ENCODE data around the gene ANK3.

ANK3 gene

DNA sequence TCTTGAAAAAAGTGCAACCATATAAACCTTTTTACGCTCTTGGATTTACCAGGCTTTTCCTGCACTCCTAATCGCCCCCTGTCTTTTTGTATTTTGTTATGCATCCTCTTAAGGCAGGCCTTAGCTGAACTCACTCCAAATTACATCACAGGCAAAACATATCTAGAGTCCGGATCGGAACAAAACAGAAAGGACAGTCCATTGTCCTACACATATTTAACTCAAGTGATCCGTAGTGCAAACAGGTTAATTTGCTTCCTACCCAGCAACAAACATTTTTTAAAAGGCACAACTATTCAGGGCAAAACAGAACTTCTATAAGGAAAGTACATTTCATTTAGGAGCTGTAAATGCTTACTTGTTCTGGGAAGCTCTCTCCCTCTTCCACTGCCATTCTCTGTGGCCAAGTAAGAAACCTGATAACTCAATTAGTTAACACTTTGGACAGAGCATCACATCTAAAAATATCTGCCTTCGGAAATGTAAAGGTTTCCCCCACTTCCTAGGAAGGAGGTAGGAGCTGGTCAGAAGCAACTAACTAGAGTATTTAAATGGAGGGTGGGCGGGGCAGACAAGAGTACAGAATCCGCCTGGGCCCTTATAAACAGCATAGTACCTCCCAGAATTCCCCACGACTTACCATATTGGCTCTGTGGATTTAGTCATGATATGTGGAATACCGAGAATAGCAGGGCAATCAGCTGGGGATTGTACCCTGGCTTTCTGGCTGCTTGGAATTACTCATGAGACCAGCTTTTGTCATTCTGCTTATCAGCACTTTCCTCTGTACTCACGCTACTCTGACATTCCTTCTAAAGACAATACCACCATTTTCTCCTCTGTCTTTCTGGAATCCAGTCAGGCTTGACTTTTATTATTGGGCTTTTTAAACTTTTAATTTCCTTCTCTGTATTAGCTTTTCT lies 89.5 kb downstream of the ANK3 start:
- TF ChIP-seq, protein P1, sequence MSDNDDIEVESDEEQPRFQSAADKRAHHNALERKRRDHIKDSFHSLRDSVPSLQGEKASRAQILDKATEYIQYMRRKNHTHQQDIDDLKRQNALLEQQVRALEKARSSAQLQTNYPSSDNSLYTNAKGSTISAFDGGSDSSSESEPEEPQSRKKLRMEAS (IDR thresholded peaks at IDR 0.05; ENCODE audit: low read depth, low read length): no peak
- TF ChIP-seq, protein P2, sequence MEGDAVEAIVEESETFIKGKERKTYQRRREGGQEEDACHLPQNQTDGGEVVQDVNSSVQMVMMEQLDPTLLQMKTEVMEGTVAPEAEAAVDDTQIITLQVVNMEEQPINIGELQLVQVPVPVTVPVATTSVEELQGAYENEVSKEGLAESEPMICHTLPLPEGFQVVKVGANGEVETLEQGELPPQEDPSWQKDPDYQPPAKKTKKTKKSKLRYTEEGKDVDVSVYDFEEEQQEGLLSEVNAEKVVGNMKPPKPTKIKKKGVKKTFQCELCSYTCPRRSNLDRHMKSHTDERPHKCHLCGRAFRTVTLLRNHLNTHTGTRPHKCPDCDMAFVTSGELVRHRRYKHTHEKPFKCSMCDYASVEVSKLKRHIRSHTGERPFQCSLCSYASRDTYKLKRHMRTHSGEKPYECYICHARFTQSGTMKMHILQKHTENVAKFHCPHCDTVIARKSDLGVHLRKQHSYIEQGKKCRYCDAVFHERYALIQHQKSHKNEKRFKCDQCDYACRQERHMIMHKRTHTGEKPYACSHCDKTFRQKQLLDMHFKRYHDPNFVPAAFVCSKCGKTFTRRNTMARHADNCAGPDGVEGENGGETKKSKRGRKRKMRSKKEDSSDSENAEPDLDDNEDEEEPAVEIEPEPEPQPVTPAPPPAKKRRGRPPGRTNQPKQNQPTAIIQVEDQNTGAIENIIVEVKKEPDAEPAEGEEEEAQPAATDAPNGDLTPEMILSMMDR (IDR thresholded peaks at IDR 0.05; ENCODE audit: low read depth, low read length): no peak
- TF ChIP-seq MYC (IDR thresholded peaks at IDR 0.05; ENCODE audit: low read depth, low read length) (no peak), POLR2A (IDR thresholded peaks at IDR 0.05; ENCODE audit: extremely low read depth, insufficient read length) (no peak)
- no peak overlapping the region for H3K4me3 ChIP-seq (ENCODE audit: low read depth, low read length)
- no peak for DNase-seq (ENCODE audit: low read depth)

GRCh38 chr10:60299390-60299778 lies 90.3 kb downstream of the ANK3 start:
- DNase-seq (ENCODE audit: low read depth): no peak
- no peak overlapping the region for H3K4me3 ChIP-seq (ENCODE audit: low read depth, low read length)
- TF ChIP-seq MYC (IDR thresholded peaks at IDR 0.05; ENCODE audit: low read depth, low read length) (no peak), POLR2A (IDR thresholded peaks at IDR 0.05; ENCODE audit: extremely low read depth, insufficient read length) (no peak)
- TF ChIP-seq, protein P1 (IDR thresholded peaks at IDR 0.05; ENCODE audit: low read depth, low read length): no peak
- TF ChIP-seq, protein P2 (IDR thresholded peaks at IDR 0.05; ENCODE audit: low read depth, low read length): no peak

DNA sequence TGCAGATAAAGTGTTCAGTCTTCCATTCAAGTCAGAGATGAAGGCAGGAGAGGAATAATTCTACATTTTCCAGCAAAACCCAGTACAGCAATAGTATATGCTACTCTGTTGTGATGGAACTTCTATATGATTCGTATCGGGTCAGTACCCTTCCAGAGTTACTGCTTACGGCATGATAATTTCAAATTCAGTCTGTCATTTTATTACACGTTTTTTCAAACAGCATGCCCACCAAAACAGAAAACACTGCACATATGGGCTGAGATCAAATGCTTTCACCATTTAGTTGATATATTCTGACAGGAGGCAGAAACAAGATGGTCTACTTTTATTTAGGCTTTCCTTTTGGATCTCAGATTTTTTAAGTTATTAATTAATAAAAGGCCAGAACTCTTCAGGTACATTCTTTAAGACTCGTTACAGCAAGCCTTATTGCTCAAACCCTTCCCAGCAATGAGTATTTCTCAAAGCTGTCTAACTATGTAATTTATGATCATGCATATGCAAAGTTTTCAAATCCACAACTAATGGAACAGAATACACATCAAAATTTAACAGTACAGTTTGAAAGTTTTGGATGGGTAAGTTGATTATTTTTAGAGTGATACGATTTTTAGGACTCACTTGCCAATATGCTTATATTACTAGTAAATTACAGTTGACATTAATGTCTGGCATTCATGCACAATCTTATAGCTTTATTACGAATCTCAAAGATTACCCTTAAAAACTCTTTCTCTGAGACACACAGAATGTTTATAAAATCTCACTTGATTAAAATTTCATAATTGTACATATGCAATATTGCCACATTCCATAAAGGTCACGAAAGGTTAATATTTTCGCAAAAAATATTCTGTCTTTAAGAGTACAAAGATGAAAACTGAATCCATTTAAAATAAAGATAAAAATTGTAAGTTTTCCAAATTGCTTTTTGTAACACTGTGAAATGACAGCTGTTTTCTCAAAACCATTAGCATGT lies 91.0 kb downstream of the ANK3 start:
- no peak for DNase-seq (ENCODE audit: low read depth)
- TF ChIP-seq, protein P1 (IDR thresholded peaks at IDR 0.05; ENCODE audit: low read depth, low read length): no peak
- TF ChIP-seq, protein P2 (IDR thresholded peaks at IDR 0.05; ENCODE audit: low read depth, low read length): no peak
- TF ChIP-seq POLR2A (IDR thresholded peaks at IDR 0.05; ENCODE audit: extremely low read depth, insufficient read length) (no peak), MYC (IDR thresholded peaks at IDR 0.05; ENCODE audit: low read depth, low read length) (no peak)
- H3K4me3 ChIP-seq (ENCODE audit: low read depth, low read length): no peak overlapping the region

DNA sequence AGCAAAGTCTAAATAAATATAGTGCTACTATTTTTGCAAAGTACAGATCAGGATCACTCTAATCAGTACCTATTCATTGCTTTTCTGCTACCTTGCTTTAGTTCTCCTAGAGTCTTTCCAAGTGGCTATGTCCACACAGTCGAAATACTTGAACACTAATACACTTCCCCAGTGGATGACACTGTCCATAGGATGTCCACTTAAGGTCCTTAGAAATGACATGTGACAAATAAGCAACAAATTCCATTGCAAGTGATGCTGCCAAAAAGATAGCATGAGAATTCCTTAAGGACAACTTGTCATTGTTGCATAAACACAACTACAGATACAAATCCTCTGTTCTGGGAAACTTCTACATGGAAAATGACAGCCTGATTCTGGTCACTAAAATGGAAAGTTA lies 93.6 kb downstream of the ANK3 start:
- TF ChIP-seq MYC (IDR thresholded peaks at IDR 0.05; ENCODE audit: low read depth, low read length): no peak
- TF ChIP-seq, protein P2 (IDR thresholded peaks at IDR 0.05; ENCODE audit: low read depth, low read length): no peak
- no peak for TF ChIP-seq POLR2A (IDR thresholded peaks at IDR 0.05; ENCODE audit: extremely low read depth, insufficient read length)
- TF ChIP-seq, protein P1 (IDR thresholded peaks at IDR 0.05; ENCODE audit: low read depth, low read length): no peak
- H3K4me3 ChIP-seq (ENCODE audit: low read depth, low read length): no peak overlapping the region
- DNase-seq (ENCODE audit: low read depth): no peak

DNA sequence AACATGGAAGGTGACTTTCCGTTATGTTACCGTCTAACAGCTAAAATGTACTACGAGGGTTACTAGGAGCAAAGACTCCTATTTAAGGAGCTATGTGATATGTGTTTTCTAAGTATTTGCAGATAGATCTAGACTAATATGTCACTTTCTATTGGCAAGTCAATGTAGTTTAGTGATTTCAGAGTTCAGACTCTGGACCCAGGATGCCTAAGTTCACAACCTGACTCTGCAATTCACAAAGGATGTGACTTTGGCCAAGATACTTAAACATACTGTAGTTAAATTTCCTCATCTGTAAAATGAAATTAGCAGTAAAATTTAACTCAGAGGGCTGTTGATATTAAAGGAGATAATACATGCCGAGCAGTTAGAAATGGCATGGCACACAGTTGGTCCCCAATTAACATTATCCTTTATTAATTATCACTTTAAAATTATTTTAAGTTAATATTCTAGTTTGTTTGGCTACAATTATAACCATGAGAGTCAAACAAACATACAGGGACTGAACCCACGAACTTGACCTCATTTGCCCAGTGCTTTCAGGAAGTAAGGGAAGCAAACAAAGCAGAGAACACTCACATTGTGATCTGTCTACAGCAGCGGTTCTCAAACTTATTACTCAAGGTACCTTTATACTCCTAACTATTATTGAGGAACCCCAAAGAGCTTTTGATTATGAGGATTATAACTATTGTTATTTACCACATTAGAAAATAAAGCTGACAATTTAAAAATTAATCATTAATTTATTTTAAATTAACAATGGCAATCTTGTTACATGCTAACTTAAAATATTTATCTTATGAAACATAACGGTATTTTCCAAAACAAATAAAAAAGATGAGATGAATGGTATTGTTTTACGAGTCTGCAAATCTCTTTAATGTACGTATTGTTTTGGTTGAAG lies 94.4 kb downstream of the ANK3 start:
- TF ChIP-seq, protein P1 (IDR thresholded peaks at IDR 0.05; ENCODE audit: low read depth, low read length): no peak
- TF ChIP-seq MYC (IDR thresholded peaks at IDR 0.05; ENCODE audit: low read depth, low read length): no peak
- TF ChIP-seq, protein P2 (IDR thresholded peaks at IDR 0.05; ENCODE audit: low read depth, low read length): no peak
- no peak for TF ChIP-seq POLR2A (IDR thresholded peaks at IDR 0.05; ENCODE audit: extremely low read depth, insufficient read length)
- DNase-seq (ENCODE audit: low read depth): no peak
- H3K4me3 ChIP-seq (ENCODE audit: low read depth, low read length): no peak overlapping the region
